Islet precursor cell (in vitro differentiated cells): ENCODE data around the gene GNAI1.

Experiments
- DNase-seq: peaks from one replicate; pipeline ENCODE4 v3.0.0-alpha.2; 2018

Gene GNAI1

GRCh38 chr7:80134536-80135308 lies at the start of gene GNAI1:
GNAI1 (plus strand) TSS chr7:80134831; CDS start chr7:80135161, 330 bp downstream.
- peak; percentile 91 for DNase-seq

GRCh38 chr7:80087051-80087770 lies 47.4 kb upstream of the GNAI1 start:
- no peak for DNase-seq

GRCh38 chr7:80087771-80088170 lies 46.9 kb upstream of the GNAI1 start:
- no peak for DNase-seq

- no peak for DNase-seq
Observed at GRCh38 chr7:80088705-80089104, 45.9 kb upstream of the GNAI1 start.

GRCh38 chr7:80089366-80089765 lies 45.3 kb upstream of the GNAI1 start:
- no peak for DNase-seq

- DNase-seq: no peak
Observed at GRCh38 chr7:80093349-80093748, 41.3 kb upstream of the GNAI1 start.

- no peak for DNase-seq
Observed at GRCh38 chr7:80095545-80095944, 39.1 kb upstream of the GNAI1 start.

- DNase-seq: no peak
Observed at GRCh38 chr7:80097756-80098155, 36.9 kb upstream of the GNAI1 start.

GRCh38 chr7:80098795-80099194 lies 35.8 kb upstream of the GNAI1 start:
- no peak for DNase-seq

- no peak for DNase-seq
Observed at GRCh38 chr7:80100254-80100653, 34.4 kb upstream of the GNAI1 start.

GRCh38 chr7:80105701-80106408 lies 28.8 kb upstream of the GNAI1 start:
- no peak for DNase-seq

- no peak for DNase-seq
Observed at GRCh38 chr7:80106498-80107113, 28.0 kb upstream of the GNAI1 start.

- DNase-seq: no peak
Observed at GRCh38 chr7:80107278-80107677, 27.4 kb upstream of the GNAI1 start.

GRCh38 chr7:80110376-80110775 lies 24.3 kb upstream of the GNAI1 start:
- no peak for DNase-seq

GRCh38 chr7:80114159-80114558 lies 20.5 kb upstream of the GNAI1 start:
- DNase-seq: no peak

GRCh38 chr7:80124526-80125264 lies 9.9 kb upstream of the GNAI1 start:
- no peak for DNase-seq

- DNase-seq: peak; percentile 65
Observed at GRCh38 chr7:80127412-80128160, 7.0 kb upstream of the GNAI1 start.

- no peak for DNase-seq
Observed at GRCh38 chr7:80128918-80129317, 5.7 kb upstream of the GNAI1 start.

- no peak for DNase-seq
Observed at GRCh38 chr7:80129785-80130184, 4.8 kb upstream of the GNAI1 start.

- no peak for DNase-seq
Observed at GRCh38 chr7:80131675-80132435, 2.8 kb upstream of the GNAI1 start.

- no peak for DNase-seq
Observed at GRCh38 chr7:80132594-80132993, 2.0 kb upstream of the GNAI1 start.
